H1 (cell line): ENCODE results near the gene SKA3. TPM values are rescaled to one million over a fixed set of nuclear protein-coding genes. Genes with fewer than 3 reads are reported as not detected.

Experiments
- CTCF ChIA-PET: fragments of 300-600 bp; sonication (Branson Sonifier 250); formaldehyde crosslinking; loops from one replicate; lab custom pipeline; 2021; ENCODE audit not compliant: partially characterized antibody; lab: Charles Lee
- POLR2A ChIA-PET: fragments of 300-600 bp; sonication (Branson Sonifier 250); formaldehyde crosslinking; loops from one replicate; lab custom pipeline; 2021; ENCODE audit warnings: inconsistent platforms; ENCODE audit not compliant: partially characterized antibody; lab: Charles Lee
- DNase-seq, 2 experiments: peaks; one replicate each; pipeline versions ENCODE4 v3.0.0 to v3.0.0-alpha.2; 2010 to 2022; ENCODE audit warnings: low spot score in 2 of 2, low read depth in 1 of 2, mixed read lengths in 1 of 2
- FAIRE-seq: peaks from 2 replicates; lab custom pipeline; 2011; peaks lifted over from hg19 to GRCh38; lab: Jason Lieb, UNC
- H2AFZ ChIP-seq: 2 replicates; pipeline ENCODE4 v1.8.1; 2012; ENCODE audit warnings: low read length, inconsistent platforms
- H2AK5ac ChIP-seq: 2 replicates; pipeline ENCODE4 v1.6.1; 2013; ENCODE audit warnings: low read depth, low read length
- H2BK120ac ChIP-seq: replicated peaks from 2 replicates; pipeline ENCODE3; 2013; ENCODE audit warnings: low read depth, low read length, inconsistent platforms
- H2BK12ac ChIP-seq: 2 replicates; pipeline ENCODE4 v1.6.1; 2013; ENCODE audit warnings: low read depth, low read length
- H2BK15ac ChIP-seq: 2 replicates; pipeline ENCODE4 v1.6.1; 2013; ENCODE audit warnings: low read length
- H2BK20ac ChIP-seq: 2 replicates; pipeline ENCODE4 v1.6.1; 2013; ENCODE audit warnings: low read length
- H2BK5ac ChIP-seq: 2 replicates; pipeline ENCODE4 v1.6.1; 2013; ENCODE audit warnings: low read depth, low read length
- H3K14ac ChIP-seq: 2 replicates; pipeline ENCODE4 v1.6.1; 2013; ENCODE audit warnings: inconsistent platforms; ENCODE audit not compliant: insufficient read length
- H3K18ac ChIP-seq: 2 replicates; pipeline ENCODE4 v1.6.1; 2013; ENCODE audit warnings: low read length; ENCODE audit errors: extremely low read depth
- H3K23ac ChIP-seq: 2 replicates; pipeline ENCODE4 v1.6.1; 2013; ENCODE audit warnings: inconsistent platforms; ENCODE audit not compliant: insufficient read length
- H3K23me2 ChIP-seq: 2 replicates; pipeline ENCODE4 v1.6.1; 2013; ENCODE audit warnings: low read depth, low read length
- H3K27ac ChIP-seq: 2 replicates; pipeline ENCODE4 v1.6.1; 2011; ENCODE audit warnings: low read depth, low read length, inconsistent platforms
- H3K27me3 ChIP-seq, 4 experiments: replicated peaks in 1 of 4; 1 replicate in 1 of 4; 2 replicates in 3 of 4; pipeline versions ENCODE4 v1.6.1 to v1.8.1; 2011 to 2013; ENCODE audit warnings: low read length in 3 of 4, mild to moderate bottlenecking in 3 of 4, inconsistent platforms in 2 of 4, mixed read lengths in 2 of 4, moderate library complexity in 1 of 4; ENCODE audit not compliant: control insufficient read depth in 3 of 4, insufficient read depth in 3 of 4; ENCODE audit errors: extremely low read depth in 1 of 4
- H3K36me3 ChIP-seq, 4 experiments: 2 replicates each; pipeline versions ENCODE4 v1.6.1 to v1.8.1; 2011 to 2013; ENCODE audit warnings: mild to moderate bottlenecking in 4 of 4, low read length in 3 of 4, moderate library complexity in 2 of 4, control low read depth in 1 of 4, inconsistent platforms in 1 of 4; ENCODE audit not compliant: insufficient read depth in 4 of 4, control insufficient read depth in 2 of 4
- H3K4ac ChIP-seq: replicated peaks from 2 replicates; pipeline ENCODE3; 2013; ENCODE audit warnings: low read length, low read depth, mixed read lengths, inconsistent platforms; ENCODE audit not compliant: insufficient read length
- H3K4me1 ChIP-seq, 4 experiments: replicated peaks in 1 of 4; 1 replicate in 1 of 4; 2 replicates in 3 of 4; pipeline versions ENCODE4 v1.6.1 to v1.8.1; 2011 to 2013; ENCODE audit warnings: low read length in 3 of 4, inconsistent platforms in 2 of 4, mixed read lengths in 1 of 4; ENCODE audit not compliant: insufficient read depth in 4 of 4, control insufficient read depth in 3 of 4
- H3K4me2 ChIP-seq, 2 experiments: 2 replicates each; pipeline versions ENCODE4 v1.6.1 to v1.8.1; 2011 to 2013; ENCODE audit warnings: low read depth in 2 of 2, low read length in 2 of 2, control low read depth in 1 of 2, inconsistent platforms in 1 of 2, mild to moderate bottlenecking in 1 of 2; ENCODE audit not compliant: insufficient read depth in 1 of 2
- H3K4me3 ChIP-seq, 4 experiments: fragments of 200-600, 300-600 bp in 1 of 4; sonication (generic), shearing (Covaris generic), sonication (Bioruptor Twin) in 1 of 4; 2 replicates each; pipeline versions ENCODE4 v1.5.1 to v1.8.1; 2011 to 2016; ENCODE audit warnings: low read length in 4 of 4, low read depth in 3 of 4, control low read depth in 2 of 4, inconsistent platforms in 2 of 4, mild to moderate bottlenecking in 2 of 4, mixed read lengths in 1 of 4, moderate library complexity in 1 of 4; ENCODE audit not compliant: insufficient read depth in 2 of 4; ENCODE audit errors: extremely low read depth in 1 of 4
- H3K56ac ChIP-seq: replicated peaks from 2 replicates; pipeline ENCODE3; 2013; ENCODE audit warnings: low read depth, mild to moderate bottlenecking, mixed read lengths, low read length, inconsistent platforms; ENCODE audit not compliant: insufficient read length
- H3K79me1 ChIP-seq: 2 replicates; pipeline ENCODE4 v1.6.1; 2013; ENCODE audit warnings: low read depth, low read length, control low read depth
- H3K79me2 ChIP-seq, 2 experiments: 2 replicates each; pipeline versions ENCODE4 v1.6.1 to v1.8.1; 2012 to 2013; ENCODE audit warnings: low read length in 2 of 2, mild to moderate bottlenecking in 2 of 2, inconsistent platforms in 1 of 2; ENCODE audit not compliant: insufficient read depth in 2 of 2, control insufficient read depth in 1 of 2
- H3K9ac ChIP-seq, 4 experiments: replicated peaks in 1 of 4; 1 replicate in 1 of 4; 2 replicates in 3 of 4; pipeline versions ENCODE4 v1.6.1 to v1.8.1; 2011 to 2013; ENCODE audit warnings: low read depth in 3 of 4, low read length in 3 of 4, control low read depth in 2 of 4, mild to moderate bottlenecking in 2 of 4, moderate library complexity in 2 of 4, inconsistent platforms in 1 of 4; ENCODE audit errors: extremely low read depth in 1 of 4
- H3K9me3 ChIP-seq, 2 experiments: 2 replicates each; pipeline versions ENCODE4 v1.6.1 to v1.8.1; 2012 to 2013; ENCODE audit warnings: mild to moderate bottlenecking in 2 of 2, moderate library complexity in 2 of 2, control low read depth in 1 of 2, inconsistent platforms in 1 of 2, low read depth in 1 of 2, low read length in 1 of 2, mixed read lengths in 1 of 2; ENCODE audit not compliant: insufficient read depth in 2 of 2
- H4K20me1 ChIP-seq, 2 experiments: replicated peaks in 1 of 2; 2 replicates each; pipeline versions ENCODE3 to v1.8.1; 2011 to 2013; ENCODE audit warnings: inconsistent platforms in 2 of 2, low read length in 2 of 2, mild to moderate bottlenecking in 1 of 2; ENCODE audit not compliant: insufficient read depth in 2 of 2, control insufficient read depth in 1 of 2
- H4K5ac ChIP-seq: 2 replicates; pipeline ENCODE4 v1.6.1; 2013; ENCODE audit warnings: low read length, low read depth, mixed read lengths, inconsistent platforms; ENCODE audit not compliant: insufficient read length
- H4K8ac ChIP-seq: 2 replicates; pipeline ENCODE4 v1.8.0; 2013; ENCODE audit warnings: mild to moderate bottlenecking, moderate library complexity, low read length, inconsistent platforms; ENCODE audit not compliant: insufficient read depth; ENCODE audit errors: extremely low read depth
- H4K91ac ChIP-seq: replicated peaks from 2 replicates; pipeline ENCODE3; 2013; ENCODE audit warnings: low read length, mixed read lengths, inconsistent platforms; ENCODE audit not compliant: insufficient read length
- BACH1 ChIP-seq: IDR thresholded peaks from 2 replicates; pipeline ENCODE4 v1.6.1; 2012; ENCODE audit warnings: low read length, improper control_type of control experiment
- CHD1 ChIP-seq: IDR thresholded peaks from 2 replicates; pipeline ENCODE4 v1.6.1; 2012; ENCODE audit warnings: low read depth, low read length, improper control_type of control experiment
- POLR2AphosphoS5 ChIP-seq: IDR thresholded peaks from 2 replicates; pipeline ENCODE4 v1.6.1; 2011; ENCODE audit warnings: low read depth, low read length
- TAF7 ChIP-seq: optimal IDR thresholded peaks from 2 replicates; pipeline ENCODE3; 2011; ENCODE audit warnings: low read depth, mild to moderate bottlenecking, inconsistent platforms, low read length, moderate library complexity, borderline replicate concordance
- WGBS, 2 experiments: shearing (Covaris generic) in 1 of 2; methylation state at CpG; one replicate each; pipeline versions ENCODE4 v1.1.6 to v1.1.7; 2013 to 2015; ENCODE audit warnings: low lambda C conversion rate in 2 of 2, mixed read lengths in 2 of 2, inconsistent platforms in 1 of 2, low coverage in 1 of 2, missing lambda C conversion rate in 1 of 2; ENCODE audit not compliant: insufficient replicate concordance in 2 of 2, insufficient coverage in 1 of 2, insufficient read length in 1 of 2; ENCODE audit errors: extremely low coverage in 1 of 2, missing lambda C conversion rate in 1 of 2; 5-methylcytosine and 5-hydroxymethylcytosine counted together
- polyA plus RNA-seq, 7 experiments: library from polyadenylated mRNA; depleted of rRNA in 3 of 7; stranded (reverse) in 5 of 7; unstranded in 2 of 7; fragments of >200 nt in 5 of 7; fragments of 200-250 nt in 2 of 7; gene quantifications; 1 replicate in 5 of 7; 2 replicates in 1 of 7; 4 replicates in 1 of 7; pipeline versions ENCODE4 v1.2.1 to v1.2.3, GENCODE V29; 2011 to 2013; ENCODE audit warnings: missing spikeins in 2 of 7, mixed read lengths in 2 of 7
- total RNA-seq: library from RNA; stranded (reverse); fragmentation: NEBNext Ultra II Directional; extraction: Animal tissue kit (Norgen Biotek cat#: 25700); gene quantifications from 2 replicates; pipeline ENCODE4 v1.2.1, GENCODE V29; 2021

SKA3 gene
- total and polyA plus RNA-seq, 2 of the 8 experiments (the other 6 are each of a cell fraction or from before 2014, with no cell fraction given), result 32.3 to 63.7 TPM

GRCh38 chr13:21109168-21109567 lies 67.2 kb downstream of the SKA3 start:
- H3K79me1 ChIP-seq, result no peaks in the 10 kb centered on the region
- no peak overlapping the region for H3K27ac ChIP-seq
- no peak overlapping the region for H4K91ac ChIP-seq
- FAIRE-seq (no peak), DNase-seq (no peak)
- H3K18ac ChIP-seq, result peak overlapping the region; percentile 1; the same call in 1 of the 2 replicates
- no peak overlapping the region for H3K4me3 ChIP-seq
- CTCF ChIA-PET, result interaction anchor here (0.6 to 1.8 kb wide), 9 partner anchors 15 to 972 kb away, joined by 3 to 5 read pairs (median 3); partner anchors contain the start of gene SKA3
- H2BK5ac ChIP-seq, result no peak overlapping the region
- no peak overlapping the region for H4K5ac ChIP-seq
- H3K27me3 ChIP-seq, result no peaks in the 10 kb centered on the region
- H3K9me3 ChIP-seq, result no peaks in the 10 kb centered on the region
- H2BK120ac ChIP-seq, result no peak overlapping the region
- TF ChIP-seq POLR2AphosphoS5, result no peak
- no peak for TF ChIP-seq CHD1
- no peak for TF ChIP-seq BACH1
- no peak for TF ChIP-seq TAF7
- H2BK15ac ChIP-seq, result no peak overlapping the region
- peak overlapping the region; percentile 80; the same call in 1 of the 2 replicates for H2BK20ac ChIP-seq
- POLR2A ChIA-PET, result interaction anchor here (0.6 to 1.9 kb wide), 2 partner anchors 67 to 71 kb away, joined by 3 to 5 read pairs; partner anchors contain the start of genes MRPL57 and SKA3
- WGBS, 2 experiments, result 90% methylated on average over 7 of the region's 7 CpGs; no CpG with 5 or more reads in 1 of the 2 experiments
- H3K4me2 ChIP-seq, result no peak overlapping the region
- no peak overlapping the region for H3K23ac ChIP-seq
- no peaks in the 10 kb centered on the region for H4K20me1 ChIP-seq
- H3K36me3 ChIP-seq, result no peaks in the 10 kb centered on the region
- no peak overlapping the region for H3K14ac ChIP-seq
- no peak overlapping the region for H2AFZ ChIP-seq
- H4K8ac ChIP-seq, result no peak overlapping the region
- H2AK5ac ChIP-seq, result no peak overlapping the region; the same call in 1 of the 2 replicates
- H3K79me2 ChIP-seq, result no peaks in the 10 kb centered on the region
- no peak overlapping the region for H3K9ac ChIP-seq
- H3K56ac ChIP-seq, result no peak overlapping the region
- peaks cover 0 to 3% (median 0%) of the 10 kb centered on the region in 4 experiments; a peak in 1 of 7 replicates for H3K4me1 ChIP-seq
- no peak overlapping the region for H3K4ac ChIP-seq
- H2BK12ac ChIP-seq, result peak overlapping the region; percentile 75; the same call in 1 of the 2 replicates
- no peaks in the 10 kb centered on the region for H3K23me2 ChIP-seq
